NCI-H2171 treated with DMSO at 0.1 percent for 48 hours (cell line): Measurements from ENCODE around the gene ASIC1.
"Not testable (repeated sequence)": the region's sequence is repeated elsewhere in the genome, so short reads cannot be mapped to it uniquely, and the experiment has no call there.

Source experiments
- DNase-seq: peaks from one replicate; lab custom pipeline; 2025; lab: John Stamatoyannopoulos, UW

ASIC1 gene

GRCh38 chr12:50057000-50057841 is at the start of gene ASIC1:
Gene ASIC1 (plus strand): TSS chr12:50057596. CDS start chr12:50058767, 1,171 bp downstream.
- DNase-seq, result peak; percentile 91

DNA sequence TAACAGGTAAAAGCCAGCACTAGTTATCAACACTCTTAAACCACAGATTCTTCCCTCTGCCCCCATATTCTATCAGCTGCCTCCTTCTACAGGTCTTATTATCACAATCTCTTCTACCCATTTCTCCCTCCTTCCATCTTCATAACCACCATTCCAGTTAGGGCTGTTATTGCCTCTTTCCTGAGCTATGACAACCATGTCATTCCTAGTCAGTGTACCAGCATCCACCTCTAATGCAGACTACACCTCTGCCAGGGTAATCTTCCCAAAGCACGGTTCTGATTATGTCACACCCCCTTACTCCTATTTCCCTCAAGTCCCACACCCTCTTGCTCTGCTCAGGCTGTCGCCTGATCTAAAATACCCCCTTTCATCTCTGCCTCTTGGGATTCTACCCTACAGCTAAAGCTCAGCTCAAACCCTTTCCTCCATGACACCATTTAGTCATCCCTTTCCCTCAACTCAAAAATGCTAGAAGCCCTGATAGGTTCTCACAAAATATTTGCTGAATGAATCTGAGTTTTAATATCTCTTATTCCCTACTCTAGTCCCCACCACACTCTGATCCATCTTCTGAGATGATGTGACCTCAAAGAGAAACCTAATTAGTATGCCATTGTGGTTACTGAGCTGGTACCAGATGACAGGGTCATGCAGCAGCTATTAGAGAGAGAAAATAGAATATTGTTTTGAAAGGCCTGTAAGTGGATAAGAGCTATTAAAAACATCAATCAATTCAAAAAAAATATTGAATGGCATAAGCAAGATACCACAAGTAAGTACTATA is 43.8 kb upstream of the ASIC1 start:
- no peak for DNase-seq

GRCh38 chr12:50014342-50014741 is 43.1 kb upstream of the ASIC1 start:
- no peak for DNase-seq

DNA sequence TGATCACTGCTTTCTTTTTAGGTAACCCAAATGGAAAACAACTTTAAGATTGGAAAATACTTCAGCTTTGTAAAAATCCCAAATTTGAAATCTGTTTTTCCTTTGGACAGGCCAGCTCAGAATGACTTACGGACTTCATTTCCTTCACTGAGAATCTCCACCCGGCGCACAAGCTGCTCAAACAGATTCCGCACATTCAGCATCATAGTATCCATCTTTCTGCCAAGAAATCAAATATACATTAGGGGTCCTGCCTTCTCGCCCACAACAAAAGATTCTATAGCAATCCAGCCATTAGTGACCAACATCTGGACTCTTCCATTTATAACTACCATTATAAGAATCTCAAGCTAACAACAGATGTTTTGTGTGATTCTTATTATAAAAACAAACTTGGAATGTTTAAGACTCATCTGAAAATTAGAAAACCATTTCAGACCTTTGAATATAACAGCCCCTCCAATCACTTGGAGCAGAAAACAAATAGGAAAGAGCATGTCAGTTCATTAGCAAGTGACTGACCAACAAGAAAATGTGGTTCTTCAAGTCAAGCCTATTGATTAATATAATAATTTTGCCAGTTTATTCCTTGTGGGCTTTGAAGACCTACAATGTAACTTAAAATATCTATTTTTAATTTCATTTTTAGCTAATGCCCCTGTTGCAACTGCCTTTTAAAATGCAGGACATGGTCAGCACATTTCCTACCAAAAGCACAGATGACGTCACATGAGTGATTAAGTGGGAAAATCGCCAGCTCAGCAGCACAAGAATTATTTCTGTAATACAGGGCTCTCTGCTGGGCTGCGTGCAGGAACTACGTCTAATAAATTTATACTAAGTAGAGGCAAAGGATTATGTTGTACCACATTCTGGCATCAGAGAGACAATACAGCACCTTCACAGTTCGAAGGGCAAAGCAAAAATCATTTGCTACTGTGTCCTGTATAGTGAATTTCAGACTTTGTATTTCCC is 40.6 kb upstream of the ASIC1 start:
- no peak for DNase-seq

DNA sequence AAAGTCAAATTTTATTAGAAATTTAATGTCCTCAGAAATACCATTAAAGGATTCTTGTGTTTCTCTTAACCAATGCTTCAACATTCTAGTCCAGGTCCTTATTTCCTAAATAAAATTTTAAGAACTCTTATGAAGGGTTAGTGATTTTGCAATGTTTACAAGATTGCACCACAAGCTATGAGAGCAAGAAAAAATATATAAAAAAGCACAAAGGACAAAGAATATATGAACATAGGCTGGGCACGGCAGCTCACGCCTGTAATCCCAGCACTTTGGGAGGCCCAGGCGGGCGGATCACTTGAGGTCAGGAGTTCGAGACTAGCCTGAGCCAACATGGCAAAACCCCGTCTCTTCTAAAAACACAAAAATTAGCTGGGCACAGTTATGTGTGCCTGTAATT is 39.8 kb upstream of the ASIC1 start:
- DNase-seq, result no peak

- DNase-seq, result no peak
Observed at GRCh38 chr12:50018154-50018553, 39.2 kb upstream of the ASIC1 start.

GRCh38 chr12:50018968-50019367 is 38.4 kb upstream of the ASIC1 start:
- no peak for DNase-seq

DNA sequence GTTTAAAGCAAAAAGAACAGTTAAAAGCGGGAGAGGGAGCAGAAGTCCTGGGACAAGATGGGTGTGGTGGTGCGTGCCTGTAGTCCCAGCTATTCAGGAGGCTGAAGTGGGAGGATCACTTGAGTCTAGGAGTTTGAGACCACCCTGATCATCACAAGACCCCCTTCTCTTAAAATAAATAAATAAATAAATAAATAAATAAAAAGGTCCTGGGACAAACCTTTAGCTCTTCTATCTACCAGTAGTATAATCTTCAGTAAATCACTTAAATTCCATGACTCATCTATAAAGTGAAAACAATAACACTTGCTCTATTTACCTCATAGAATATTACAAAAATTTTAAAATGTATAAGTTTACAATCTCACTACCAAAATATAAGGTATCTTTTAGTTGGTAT is 37.9 kb upstream of the ASIC1 start:
- DNase-seq, result no peak

DNA sequence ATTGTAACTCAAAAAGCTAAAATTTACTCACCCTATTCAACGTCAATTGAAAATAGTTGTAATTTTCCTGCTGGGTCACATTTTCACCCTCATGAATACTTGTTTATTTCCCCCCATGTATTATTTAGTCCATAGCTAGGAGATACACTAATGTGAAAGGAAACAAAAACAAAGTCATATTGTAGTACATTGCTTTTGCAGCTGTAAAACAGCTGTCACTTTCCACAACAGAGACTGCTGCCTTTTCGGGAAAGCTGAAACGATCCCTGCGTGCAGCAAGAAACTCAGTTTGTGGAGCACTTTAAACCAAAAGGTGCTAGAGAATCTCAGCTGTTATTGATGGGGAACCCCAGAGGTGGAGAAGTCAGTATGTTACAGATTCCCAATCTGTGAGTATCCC is 36.4 kb upstream of the ASIC1 start:
- DNase-seq, result no peak

- no peak for DNase-seq
Observed at GRCh38 chr12:50022903-50023302, 34.5 kb upstream of the ASIC1 start.

DNA sequence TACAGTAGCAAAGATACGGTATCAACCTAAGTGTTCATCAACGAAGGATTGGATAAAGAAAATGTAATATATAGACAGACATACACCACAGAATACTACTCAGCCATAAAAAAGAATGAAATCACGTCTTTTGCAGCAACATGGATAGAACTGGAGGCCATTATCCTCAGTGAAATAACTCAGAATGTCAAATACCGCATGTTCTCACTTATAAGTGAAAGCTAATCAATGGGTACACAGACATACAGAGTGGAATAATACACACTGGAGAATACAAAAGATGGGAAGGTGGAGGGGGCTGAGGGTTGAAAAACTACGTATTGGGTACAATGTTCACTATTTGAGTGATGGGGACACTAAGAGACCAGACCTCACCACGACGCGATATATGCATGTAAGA is 33.2 kb upstream of the ASIC1 start:
- no peak for DNase-seq

DNA sequence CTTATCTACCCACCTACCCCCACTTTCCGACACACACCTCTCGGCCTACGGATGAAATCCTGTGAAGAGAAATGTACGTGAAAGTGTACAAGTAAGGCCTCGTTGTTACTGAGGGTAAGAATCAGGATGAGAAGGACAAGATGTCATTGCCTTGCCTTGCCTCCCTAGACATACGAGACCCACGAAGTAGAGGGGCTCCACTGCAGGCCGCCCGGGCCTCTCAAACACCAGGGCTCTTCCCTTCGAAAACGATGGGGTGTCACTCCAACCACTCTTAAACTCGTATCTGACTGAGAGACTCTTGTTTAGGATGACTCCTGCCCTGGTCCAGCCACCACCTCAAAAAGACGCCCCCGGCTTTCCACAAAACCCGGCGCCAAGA is 32.6 kb upstream of the ASIC1 start:
- peak; percentile 30 for DNase-seq

DNA sequence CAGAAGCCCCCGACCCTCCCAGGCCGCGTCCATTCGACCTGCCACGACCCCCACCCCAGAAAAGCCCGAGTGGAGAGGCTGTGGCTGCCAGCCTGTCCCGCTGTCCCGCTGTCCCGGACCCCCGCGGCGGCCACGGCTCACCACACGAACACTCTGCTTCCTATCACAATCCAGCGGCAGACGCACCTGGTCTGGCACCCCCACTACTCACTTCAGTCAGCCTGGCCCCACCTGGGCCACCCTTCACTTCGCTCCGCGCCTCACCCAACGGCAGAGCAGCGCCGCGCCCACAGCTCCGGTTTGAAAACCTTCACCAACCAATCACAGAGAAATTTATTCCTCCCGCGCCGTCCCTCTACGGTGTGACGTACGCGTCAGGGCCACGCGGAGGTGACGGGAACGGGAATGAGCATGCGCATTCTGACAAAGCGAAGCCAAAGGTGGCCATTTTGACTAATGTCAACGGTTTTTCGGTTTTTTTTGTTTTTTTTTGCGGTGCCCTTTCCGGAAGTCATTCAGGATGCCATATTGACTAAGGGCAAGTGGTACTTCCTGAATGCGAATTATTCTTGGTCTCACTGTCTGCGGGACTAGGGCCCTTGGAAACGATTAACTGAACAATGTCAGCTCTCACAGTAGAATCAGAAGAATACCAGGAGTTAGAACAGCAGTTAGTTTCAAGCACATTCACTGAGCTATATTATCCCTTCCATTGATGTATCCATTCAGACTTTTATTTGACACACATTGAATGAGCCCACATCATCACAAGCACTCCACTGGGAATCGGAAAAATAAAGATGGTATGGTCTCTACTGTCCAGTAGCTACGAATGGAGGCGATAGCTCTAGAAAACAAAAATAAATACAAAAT is 32.0 kb upstream of the ASIC1 start, which contains the start of gene RACGAP1:
TSS of gene RACGAP1 (minus strand) at position 308 of the 873 bp plus-strand sequence. CDS start 8,779 bp downstream, outside the sequence.
- DNase-seq, result peak; percentile 99

DNA sequence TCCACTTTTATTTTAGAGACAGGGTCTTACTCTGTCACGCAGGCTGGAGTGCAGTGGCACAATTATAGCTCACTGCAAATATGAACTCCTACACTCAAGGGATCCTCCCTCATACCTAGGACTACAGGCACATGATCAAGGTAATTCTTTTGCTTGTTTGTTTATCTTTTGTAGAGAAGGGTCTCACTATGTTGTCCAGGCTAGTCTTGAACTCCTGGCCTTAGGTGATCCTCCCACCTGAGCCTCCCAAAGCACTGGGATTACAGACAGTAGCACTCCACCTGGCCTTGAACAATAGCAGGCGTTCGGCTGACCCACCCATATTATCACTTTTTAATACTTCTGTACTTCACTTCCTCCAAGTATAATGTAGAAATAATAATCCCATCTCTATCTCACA is 30.7 kb upstream of the ASIC1 start:
- DNase-seq, result no peak

GRCh38 chr12:50030449-50030848 is 26.9 kb upstream of the ASIC1 start:
- not testable (repeated sequence) for DNase-seq

DNA sequence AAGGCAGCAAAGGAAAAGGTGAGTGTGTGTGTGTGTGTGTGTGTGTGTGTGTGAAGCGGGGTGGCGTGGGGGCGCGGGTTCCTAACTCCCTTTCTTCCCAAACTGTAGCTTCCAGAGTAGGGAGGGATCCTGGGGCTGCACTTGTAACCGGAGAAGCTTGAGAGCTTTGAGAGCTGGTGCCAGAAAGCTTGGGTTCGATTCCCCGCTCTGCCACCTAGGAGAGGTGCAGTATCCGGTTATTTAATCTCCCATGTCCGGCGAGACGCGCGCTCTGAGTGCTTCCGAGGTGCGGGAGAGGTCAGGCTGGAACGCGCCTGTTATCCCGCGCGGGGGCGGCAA is 24.9 kb upstream of the ASIC1 start:
- DNase-seq, result no peak

- no peak for DNase-seq
Observed at GRCh38 chr12:50032854-50033581, 24.4 kb upstream of the ASIC1 start.

- DNase-seq, result no peak
Observed at GRCh38 chr12:50038336-50038735, 19.1 kb upstream of the ASIC1 start.

GRCh38 chr12:50039151-50039835 is 18.1 kb upstream of the ASIC1 start:
- DNase-seq, result peak; percentile 59

GRCh38 chr12:50040657-50041056 is 16.7 kb upstream of the ASIC1 start:
- DNase-seq, result no peak
